ENCODE measurements around the gene TDRD12.

GRCh38 chr19:32824916-32825608, 105.5 kb downstream of the TDRD12 start:
- TF ChIP-seq CTCF (IDR thresholded peaks at IDR 0.05) (no peak), ZFX (IDR thresholded peaks at IDR 0.05; ENCODE audit: borderline replicate concordance) (no peak)
